Measurements from ENCODE around the gene FXYD5. TPM values are rescaled to one million over a fixed set of nuclear protein-coding genes. Genes with fewer than 3 reads are reported as not detected.

The FXYD5 gene
- polyA plus RNA-seq, 1 donor from 2014 or later: not detected

GRCh38 chr19:35179830-35180229 lies 25.3 kb downstream of the FXYD5 start:
- H3K4me2 ChIP-seq (ENCODE audit: low read length): no peak overlapping the region
- no peaks in the 10 kb centered on the region for H3K9me2 ChIP-seq (ENCODE audit: insufficient read depth, low read length)
- no peaks in the 10 kb centered on the region for H3K36me3 ChIP-seq (ENCODE audit: insufficient read depth, low read length)
- no peaks in the 10 kb centered on the region for H3F3A ChIP-seq (ENCODE audit: insufficient read depth, low read length, poor library complexity, severe bottlenecking)
- H3K27ac ChIP-seq (ENCODE audit: low read length): no peak overlapping the region
- no peak for TF ChIP-seq TAF1 (IDR thresholded peaks at IDR 0.05; ENCODE audit: low read depth)
- no peak for TF ChIP-seq POLR2AphosphoS5 (IDR thresholded peaks at IDR 0.05)
- TF ChIP-seq SMC3 (conservative IDR thresholded peaks at IDR 0.05; ENCODE audit: poor library complexity): no peak
- TF ChIP-seq MXI1 (conservative IDR thresholded peaks at IDR 0.05; ENCODE audit: poor library complexity, severe bottlenecking): no peak
- TF ChIP-seq CTCF (IDR thresholded peaks at IDR 0.05; ENCODE audit: poor library complexity, severe bottlenecking): no peak
- no peak for TF ChIP-seq EZH2 (IDR thresholded peaks at IDR 0.05; ENCODE audit: borderline replicate concordance, insufficient read depth, low read length, poor library complexity, severe bottlenecking)
- no peak for TF ChIP-seq RAD21 (conservative IDR thresholded peaks at IDR 0.05)
- TF ChIP-seq REST (IDR thresholded peaks at IDR 0.05; ENCODE audit: borderline replicate concordance): no peak
- TF ChIP-seq EP300 (conservative IDR thresholded peaks at IDR 0.05; ENCODE audit: poor library complexity, severe bottlenecking): no peak
- no peak overlapping the region for H2AFZ ChIP-seq (ENCODE audit: low read depth, low read length)
- H3K9me3 ChIP-seq (ENCODE audit: low read length): no peaks in the 10 kb centered on the region
- no peaks in the 10 kb centered on the region for H3K79me2 ChIP-seq (replicated peaks; ENCODE audit: insufficient read depth, low read length)
- no peak overlapping the region for H3K9ac ChIP-seq (ENCODE audit: low read length)
- no peaks in the 10 kb centered on the region for H4K20me1 ChIP-seq (ENCODE audit: insufficient read depth)
- H3K4me3 ChIP-seq (ENCODE audit: low read length): no peak overlapping the region
- no peaks in the 10 kb centered on the region for H3K27me3 ChIP-seq (ENCODE audit: insufficient read depth, low read depth, low read length)

GRCh38 chr19:35181387-35181786 lies 26.9 kb downstream of the FXYD5 start:
- Histone ChIP-seq H3K9me3 (ENCODE audit: low read length) (no peaks in the 10 kb centered on the region), H3K79me2 (replicated peaks; ENCODE audit: insufficient read depth, low read length) (no peaks in the 10 kb centered on the region), H3K27ac (ENCODE audit: low read length) (no peak overlapping the region), H3K27me3 (ENCODE audit: insufficient read depth, low read depth, low read length) (no peaks in the 10 kb centered on the region), H3K9ac (ENCODE audit: low read length) (no peak overlapping the region), H3K4me3 (ENCODE audit: low read length) (no peak overlapping the region), H3F3A (ENCODE audit: insufficient read depth, low read length, poor library complexity, severe bottlenecking) (no peaks in the 10 kb centered on the region), H3K9me2 (ENCODE audit: insufficient read depth, low read length) (no peaks in the 10 kb centered on the region), H3K36me3 (ENCODE audit: insufficient read depth, low read length) (no peaks in the 10 kb centered on the region), H3K4me2 (ENCODE audit: low read length) (no peak overlapping the region), H4K20me1 (ENCODE audit: insufficient read depth) (no peaks in the 10 kb centered on the region), H2AFZ (ENCODE audit: low read depth, low read length) (no peak overlapping the region)
- TF ChIP-seq POLR2AphosphoS5 (IDR thresholded peaks at IDR 0.05) (no peak), RAD21 (conservative IDR thresholded peaks at IDR 0.05) (no peak), TAF1 (IDR thresholded peaks at IDR 0.05; ENCODE audit: low read depth) (no peak), EZH2 (IDR thresholded peaks at IDR 0.05; ENCODE audit: borderline replicate concordance, insufficient read depth, low read length, poor library complexity, severe bottlenecking) (no peak), SMC3 (conservative IDR thresholded peaks at IDR 0.05; ENCODE audit: poor library complexity) (no peak), EP300 (conservative IDR thresholded peaks at IDR 0.05; ENCODE audit: poor library complexity, severe bottlenecking) (no peak), CTCF (IDR thresholded peaks at IDR 0.05; ENCODE audit: poor library complexity, severe bottlenecking) (no peak), REST (IDR thresholded peaks at IDR 0.05; ENCODE audit: borderline replicate concordance) (no peak), MXI1 (conservative IDR thresholded peaks at IDR 0.05; ENCODE audit: poor library complexity, severe bottlenecking) (no peak)
